GM12878 (cell line): ENCODE measurements around the gene DCAF7. TPM values are rescaled to one million over a fixed set of nuclear protein-coding genes. Genes with fewer than 3 reads are reported as not detected.
A peak's percentile ranks its signal among the peaks of the same experiment; 100 is the strongest.

Source experiments
- ATAC-seq: fragments of 200-7000 bp; cut with Tn5 transposase; 3 replicates; pipeline ENCODE4 v1.9.1; 2020; ENCODE audit warnings: mild to moderate bottlenecking, moderate library complexity
- BruUV-seq: library from RNA; stranded (reverse); fragments of 400-500 nt; replicated peaks from 2 replicates; lab custom pipeline; 2021; lab: Mats Ljungman, UMichigan
- CTCF ChIA-PET: fragments of 300-600 bp; sonication (Branson Sonifier 250); formaldehyde crosslinking; extraction: SDS; loops from one replicate; lab custom pipeline; 2021; ENCODE audit warnings: inconsistent platforms; lab: Yijun Ruan, JAX
- POLR2A ChIA-PET: fragments of 350-600 bp; formaldehyde crosslinking; extraction: SDS; loops from one replicate; lab custom pipeline; 2021; ENCODE audit warnings: inconsistent platforms; lab: Charles Lee
- RAD21 ChIA-PET: fragments of 300-600 bp; sonication (Branson Sonifier 250); formaldehyde crosslinking; loops from one replicate; lab custom pipeline; 2023; ENCODE audit warnings: antibody characterized with exemption; ENCODE audit not compliant: unreplicated experiment; lab: Charles Lee
- SMC1A ChIA-PET: fragments of 300-600 bp; sonication (Branson Sonifier 250); formaldehyde crosslinking; loops from one replicate; lab custom pipeline; 2023; ENCODE audit not compliant: unreplicated experiment, uncharacterized antibody; lab: Charles Lee
- DNase-seq: peaks from one replicate; pipeline ENCODE4 v3.0.0-alpha.2; 2011; ENCODE audit warnings: low read depth, low spot score
- FAIRE-seq: peaks from 3 replicates; lab custom pipeline; 2011; peaks lifted over from hg19 to GRCh38; lab: Jason Lieb, UNC
- H2AFZ ChIP-seq: 2 replicates; pipeline ENCODE4 v1.6.0; 2011; ENCODE audit warnings: low read depth, low read length, control low read depth; ENCODE audit not compliant: control insufficient read depth
- H3K27ac ChIP-seq: 2 replicates; pipeline ENCODE4 v1.5.1; 2011; ENCODE audit warnings: control low read depth; ENCODE audit not compliant: control insufficient read depth, insufficient read depth
- H3K27me3 ChIP-seq, 2 experiments: replicated peaks in 1 of 2; 2 replicates each; pipeline versions ENCODE4 v1.6.0 to v1.6.1; 2011; ENCODE audit warnings: low read length in 1 of 2; ENCODE audit not compliant: control insufficient read depth in 2 of 2, insufficient read depth in 2 of 2
- H3K36me3 ChIP-seq, 2 experiments: 2 replicates each; pipeline ENCODE4 v1.5.1; 2011; ENCODE audit warnings: low read length in 1 of 2; ENCODE audit not compliant: control insufficient read depth in 2 of 2, insufficient read depth in 2 of 2
- H3K4me1 ChIP-seq: 2 replicates; pipeline ENCODE4 v1.6.1; 2011; ENCODE audit warnings: mild to moderate bottlenecking, low read length, moderate library complexity, mixed read lengths; ENCODE audit not compliant: control insufficient read depth, insufficient read depth
- H3K4me2 ChIP-seq: 2 replicates; pipeline ENCODE4 v1.6.0; 2011; ENCODE audit warnings: control low read depth; ENCODE audit not compliant: control insufficient read depth, insufficient read depth
- H3K4me3 ChIP-seq: fragments of 200-600 bp; sonication (generic); 2 replicates; pipeline ENCODE4 v1.5.1; 2016
- H3K79me2 ChIP-seq: 2 replicates; pipeline ENCODE4 v1.6.0; 2011; ENCODE audit warnings: low read length; ENCODE audit not compliant: control insufficient read depth, insufficient read depth
- H3K9ac ChIP-seq: 2 replicates; pipeline ENCODE4 v1.8.0; 2011; ENCODE audit warnings: low read length, control low read depth, mixed read lengths; ENCODE audit not compliant: control insufficient read depth, insufficient read depth
- H3K9me3 ChIP-seq: replicated peaks from 3 replicates; pipeline ENCODE4 v1.5.1; 2011; ENCODE audit warnings: mild to moderate bottlenecking, low read length; ENCODE audit not compliant: control insufficient read depth, insufficient read depth
- H4K20me1 ChIP-seq: 2 replicates; pipeline ENCODE4 v1.6.0; 2011; ENCODE audit not compliant: control insufficient read depth, insufficient read depth
- CREM ChIP-seq: IDR thresholded peaks from 2 replicates; pipeline ENCODE4 v1.6.1; 2014; ENCODE audit warnings: antibody characterized with exemption, low read depth
- EED ChIP-seq: sonication (generic); IDR thresholded peaks from 2 replicates; pipeline ENCODE4 v1.6.1; 2016; ENCODE audit warnings: antibody characterized with exemption, low read depth
- JUND ChIP-seq: IDR thresholded peaks from 2 replicates; pipeline ENCODE4 v1.6.1; 2012; ENCODE audit warnings: low read depth, mild to moderate bottlenecking, low read length, improper control_type of control experiment, moderate library complexity
- MEF2A ChIP-seq: IDR thresholded peaks from 2 replicates; pipeline ENCODE4 v1.6.1; 2011; ENCODE audit warnings: low read depth, mild to moderate bottlenecking, low read length, moderate library complexity; ENCODE audit not compliant: insufficient read depth
- NR2C2 ChIP-seq: IDR thresholded peaks from 2 replicates; pipeline ENCODE4 v1.6.1; 2011; ENCODE audit warnings: borderline replicate concordance, low read depth; ENCODE audit not compliant: control insufficient read depth, insufficient read length
- REST ChIP-seq: IDR thresholded peaks from 2 replicates; pipeline ENCODE4 v1.6.1; 2012; ENCODE audit warnings: mild to moderate bottlenecking, low read depth, low read length
- SMAD1 ChIP-seq: fragments of 450-650 bp; IDR thresholded peaks from 2 replicates; pipeline ENCODE4 v1.6.1; 2018; ENCODE audit warnings: mild to moderate bottlenecking, low read depth; ENCODE audit not compliant: partially characterized antibody
- SMAD5 ChIP-seq: IDR thresholded peaks from 2 replicates; pipeline ENCODE4 v1.6.1; 2016; ENCODE audit warnings: antibody characterized with exemption, low read depth
- TCF3 ChIP-seq: IDR thresholded peaks from 2 replicates; pipeline ENCODE4 v1.6.1; 2012; ENCODE audit warnings: low read depth, mild to moderate bottlenecking, low read length, borderline replicate concordance; ENCODE audit not compliant: insufficient read depth
- ZBTB11 ChIP-seq: fragments of 450-650 bp; formaldehyde crosslinking; IDR thresholded peaks from 2 replicates; pipeline ENCODE4 v1.5.0; 2022; ENCODE audit warnings: mild to moderate bottlenecking, missing genetic modification characterization
- WGBS: methylation state at CpG from one replicate; pipeline ENCODE4 v1.1.6; 2016; ENCODE audit warnings: low lambda C conversion rate; ENCODE audit not compliant: insufficient replicate concordance, insufficient coverage; ENCODE audit errors: missing lambda C conversion rate; 5-methylcytosine and 5-hydroxymethylcytosine counted together
- in situ Hi-C: fragments of 300-500 bp; cut with MboI; formaldehyde crosslinking; loops from 9 replicates; pipeline ENCODE4 v1.14.3; 2018; ENCODE audit warnings: mixed read lengths
- intact Hi-C: fragments of 100-400 bp; cut with micrococcal nuclease; formaldehyde crosslinking; loops from one replicate; pipeline ENCODE4 v1.14.2; 2022; ENCODE audit not compliant: unreplicated experiment
- polyA plus RNA-seq, 11 experiments: library from polyadenylated mRNA; depleted of rRNA in 4 of 11; unstranded in 6 of 11; stranded (reverse) in 5 of 11; fragments of >200 nt; fragmentation: Nextera tagmentation in 4 of 11; fragmentation: Illumina TruSeq in 1 of 11; extraction: Ambion mirVana in 4 of 11; extraction: Trizol in 1 of 11; gene quantifications; 1 replicate in 1 of 11; 2 replicates in 10 of 11; pipeline versions ENCODE4 v1.2.1 to v1.2.3, GENCODE V29; 2011 to 2016; ENCODE audit warnings: inconsistent platforms in 2 of 11, missing spikeins in 2 of 11, low read depth in 1 of 11
- total RNA-seq, 4 experiments: library from RNA; depleted of rRNA in 3 of 4; stranded (reverse); fragments of >200 nt in 3 of 4; fragmentation: Illumina TruSeq in 1 of 4; extraction: Trizol in 1 of 4; gene quantifications; 2 replicates each; pipeline versions ENCODE4 v1.2.1 to v1.2.3, GENCODE V29; 2013 to 2021

Gene DCAF7
- total and polyA plus RNA-seq, 10 of the 15 experiments (the other 5 are each of a cell fraction or from before 2014, with no cell fraction given) = 27.0 to 103 (median 54.5) TPM

DNA sequence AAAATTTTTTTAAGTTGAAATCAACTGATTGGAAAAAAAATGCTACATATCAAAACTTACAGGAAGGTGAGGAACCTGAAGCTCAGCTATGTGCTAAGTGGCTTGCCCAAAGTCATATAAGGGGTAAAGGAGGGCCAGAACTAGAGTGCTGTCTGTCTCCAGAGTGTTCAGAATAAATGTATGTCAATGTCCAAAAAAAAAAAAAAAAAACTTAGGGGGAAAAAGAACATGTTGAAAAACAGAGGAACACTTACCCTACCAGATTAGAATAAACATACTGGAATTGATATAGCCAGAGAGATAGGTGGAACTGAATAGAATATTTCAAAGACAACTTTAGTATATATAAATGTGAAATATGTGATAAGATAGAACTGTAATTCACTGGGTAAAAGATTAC lies 11.5 kb downstream of the DCAF7 start:
- no peak overlapping the region for H3K27ac ChIP-seq
- H3K4me2 ChIP-seq = no peak overlapping the region
- peaks cover 9% of the 10 kb centered on the region; the same call in 1 of the 2 replicates for H3K4me1 ChIP-seq
- DNase-seq (no peak), FAIRE-seq (no peak), ATAC-seq (no peak)
- TF ChIP-seq NR2C2 (no peak), REST (no peak), EED (no peak)
- H3K9ac ChIP-seq = no peak overlapping the region
- BruUV-seq = TSS peak; percentile 6
- H2AFZ ChIP-seq = no peak overlapping the region
- no peak overlapping the region for H3K4me3 ChIP-seq
- ChIA-PET SMC1A (interaction anchor here (3.3 kb wide), 1 partner anchor 11 kb away, joined by 12 read pairs; the partner anchor contains the start of gene DCAF7), RAD21 (no interaction called here), POLR2A (interaction anchor here (0.7 kb wide), 1 partner anchor 151 kb away, joined by 6 read pairs; no protein-coding TSS in a partner anchor), CTCF (no interaction called here)
- H3K79me2 ChIP-seq = peaks cover 63% of the 10 kb centered on the region
- H3K36me3 ChIP-seq = no peaks in the 10 kb centered on the region; a peak in 1 of 4 replicates
- in situ Hi-C loops = no loop called here
- no peaks in the 10 kb centered on the region; the same call in 1 of the 2 replicates for H4K20me1 ChIP-seq
- H3K27me3 ChIP-seq = no peaks in the 10 kb centered on the region
- intact Hi-C loops = no loop called here
- peaks cover 3% of the 10 kb centered on the region; the same call in 1 of the 3 replicates for H3K9me3 ChIP-seq

DNA sequence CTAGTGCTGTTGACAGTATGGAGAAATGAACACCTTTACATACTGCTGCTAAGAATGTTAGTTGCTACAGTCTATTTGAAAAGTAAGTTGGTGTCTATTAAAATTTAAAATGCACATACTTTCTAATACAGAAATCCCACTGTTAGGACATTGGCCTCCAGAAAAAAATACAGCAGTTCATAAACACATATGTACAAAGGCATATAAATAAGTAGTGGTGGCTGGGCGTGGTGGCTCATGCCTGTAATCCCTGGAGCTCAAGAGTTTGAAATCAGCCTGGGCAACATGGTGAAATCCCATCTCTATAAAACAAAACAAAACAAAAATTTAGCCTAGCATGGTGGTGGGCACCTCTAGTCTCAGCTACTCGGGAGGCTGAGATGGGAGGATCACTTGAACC lies 13.1 kb downstream of the DCAF7 start:
- in situ Hi-C loops = no loop called here
- POLR2A ChIA-PET = no interaction called here
- TF ChIP-seq TCF3 (no peak), JUND (no peak), SMAD1 (no peak), ZBTB11 (CRISPR knock-in tag) (no peak), MEF2A (no peak), SMAD5 (no peak), CREM (no peak)

More for the DNA sequence above, 13.1 kb downstream of the DCAF7 start:
- Histone ChIP-seq H3K9ac (no peak overlapping the region), H3K4me1 (peaks cover 2% of the 10 kb centered on the region; the same call in 1 of the 2 replicates), H3K4me3 (no peak overlapping the region), H3K27me3 (no peaks in the 10 kb centered on the region), H3K79me2 (peaks cover 51% of the 10 kb centered on the region), H3K4me2 (no peak overlapping the region), H4K20me1 (no peaks in the 10 kb centered on the region; the same call in 1 of the 2 replicates), H3K27ac (no peak overlapping the region), H3K36me3 (no peaks in the 10 kb centered on the region; a peak in 2 of 4 replicates), H2AFZ (no peak overlapping the region), H3K9me3 (no peaks in the 10 kb centered on the region)
- CTCF ChIA-PET = no interaction called here
- BruUV-seq = no TSS peak
- FAIRE-seq (no peak), ATAC-seq (no peak), DNase-seq (no peak)
- intact Hi-C loops = no loop called here
- 93% methylated on average over 2 of the region's 2 CpGs for WGBS
- RAD21 ChIA-PET = no interaction called here
- SMC1A ChIA-PET = interaction anchor here (0.6 to 1.4 kb wide), 3 partner anchors 21 to 116 kb away, joined by 3 read pairs; no protein-coding TSS in a partner anchor
